ENCODE results near the gene METTL13.

METTL13 gene

DNA sequence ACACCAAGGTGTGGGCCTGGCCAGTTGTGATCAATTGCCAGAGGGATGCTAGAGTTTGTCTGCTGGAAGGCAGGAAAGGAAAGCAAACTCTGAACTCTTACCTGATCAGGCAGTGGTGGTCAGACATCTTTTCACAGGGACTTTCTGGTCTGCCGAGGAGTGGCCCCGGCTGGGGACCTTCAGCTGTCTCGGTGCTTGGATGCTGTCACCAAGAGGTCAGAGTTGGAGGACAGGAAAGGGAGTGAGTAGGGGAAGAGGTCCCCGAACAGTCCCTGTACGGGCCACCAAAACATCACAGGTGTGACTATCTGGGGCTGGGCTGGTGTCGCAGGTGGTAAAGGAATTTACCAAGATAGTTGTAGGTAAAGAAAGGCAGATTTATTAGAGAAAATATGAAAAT lies 17.7 kb upstream of the METTL13 start:
- TF ChIP-seq, protein P1, sequence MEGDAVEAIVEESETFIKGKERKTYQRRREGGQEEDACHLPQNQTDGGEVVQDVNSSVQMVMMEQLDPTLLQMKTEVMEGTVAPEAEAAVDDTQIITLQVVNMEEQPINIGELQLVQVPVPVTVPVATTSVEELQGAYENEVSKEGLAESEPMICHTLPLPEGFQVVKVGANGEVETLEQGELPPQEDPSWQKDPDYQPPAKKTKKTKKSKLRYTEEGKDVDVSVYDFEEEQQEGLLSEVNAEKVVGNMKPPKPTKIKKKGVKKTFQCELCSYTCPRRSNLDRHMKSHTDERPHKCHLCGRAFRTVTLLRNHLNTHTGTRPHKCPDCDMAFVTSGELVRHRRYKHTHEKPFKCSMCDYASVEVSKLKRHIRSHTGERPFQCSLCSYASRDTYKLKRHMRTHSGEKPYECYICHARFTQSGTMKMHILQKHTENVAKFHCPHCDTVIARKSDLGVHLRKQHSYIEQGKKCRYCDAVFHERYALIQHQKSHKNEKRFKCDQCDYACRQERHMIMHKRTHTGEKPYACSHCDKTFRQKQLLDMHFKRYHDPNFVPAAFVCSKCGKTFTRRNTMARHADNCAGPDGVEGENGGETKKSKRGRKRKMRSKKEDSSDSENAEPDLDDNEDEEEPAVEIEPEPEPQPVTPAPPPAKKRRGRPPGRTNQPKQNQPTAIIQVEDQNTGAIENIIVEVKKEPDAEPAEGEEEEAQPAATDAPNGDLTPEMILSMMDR (IDR thresholded peaks at IDR 0.05; ENCODE audit: low read depth, low read length, poor library complexity, severe bottlenecking): no peak
- TF ChIP-seq EZH2phosphoT487 (IDR thresholded peaks at IDR 0.05; ENCODE audit: borderline replicate concordance, low read length): no peak
- no peaks in the 10 kb centered on the region for H3K9me3 ChIP-seq (ENCODE audit: control insufficient read depth, insufficient read depth, low read length)
- no peaks in the 10 kb centered on the region for H4K20me1 ChIP-seq (ENCODE audit: control insufficient read depth, insufficient read depth, low read depth, low read length)
- no peaks in the 10 kb centered on the region for H3K9me2 ChIP-seq (replicated peaks; ENCODE audit: control insufficient read depth, low read length)
- no peaks in the 10 kb centered on the region for H3F3A ChIP-seq (ENCODE audit: control insufficient read depth, insufficient read depth)
- no peaks in the 10 kb centered on the region for H3K36me3 ChIP-seq (ENCODE audit: control insufficient read depth, low read length)
- no peak overlapping the region for H3K4me3 ChIP-seq (ENCODE audit: low read length)
- no peaks in the 10 kb centered on the region for H3K79me2 ChIP-seq (ENCODE audit: control insufficient read depth, low read length)
- H3K4me2 ChIP-seq (ENCODE audit: low read length): no peak overlapping the region
- no peaks in the 10 kb centered on the region for H3K4me1 ChIP-seq (ENCODE audit: control insufficient read depth, low read length)
- H3K27me3 ChIP-seq (ENCODE audit: control insufficient read depth, low read length): peaks cover 16% of the 10 kb centered on the region
- H3K27ac ChIP-seq (ENCODE audit: low read depth, low read length): no peak overlapping the region

DNA sequence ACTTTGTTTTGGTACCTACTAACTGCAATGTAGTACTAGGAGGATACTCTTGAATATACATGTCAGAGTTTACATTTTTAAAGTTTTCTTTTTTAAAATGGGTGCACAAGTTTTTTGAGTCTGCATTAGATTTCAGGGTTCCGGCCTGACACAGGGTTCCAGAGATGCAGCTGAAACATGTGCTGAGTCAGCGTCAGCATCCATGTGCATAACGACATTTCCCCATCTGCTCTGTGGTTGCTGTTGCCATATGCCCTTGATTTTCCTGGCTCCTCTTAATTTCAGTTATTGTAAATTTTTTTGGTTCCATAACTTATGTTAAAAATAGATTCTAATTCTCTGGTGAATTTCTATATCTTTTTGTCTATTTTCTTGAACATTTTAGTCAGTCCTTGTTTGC lies 12.3 kb upstream of the METTL13 start:
- no peaks in the 10 kb centered on the region for H3K4me1 ChIP-seq (ENCODE audit: control insufficient read depth, low read length)
- H4K20me1 ChIP-seq (ENCODE audit: control insufficient read depth, insufficient read depth, low read depth, low read length): no peaks in the 10 kb centered on the region
- no peak overlapping the region for H3K27ac ChIP-seq (ENCODE audit: low read depth, low read length)
- no peaks in the 10 kb centered on the region for H3F3A ChIP-seq (ENCODE audit: control insufficient read depth, insufficient read depth)
- H3K27me3 ChIP-seq (ENCODE audit: control insufficient read depth, low read length): peaks cover 6% of the 10 kb centered on the region; the same call in 1 of the 2 replicates
- no peak for TF ChIP-seq EZH2phosphoT487 (IDR thresholded peaks at IDR 0.05; ENCODE audit: borderline replicate concordance, low read length)
- TF ChIP-seq, protein P1 (IDR thresholded peaks at IDR 0.05; ENCODE audit: low read depth, low read length, poor library complexity, severe bottlenecking): no peak
- no peak overlapping the region for H3K4me3 ChIP-seq (ENCODE audit: low read length)
- no peaks in the 10 kb centered on the region for H3K9me3 ChIP-seq (ENCODE audit: control insufficient read depth, insufficient read depth, low read length)
- no peaks in the 10 kb centered on the region for H3K79me2 ChIP-seq (ENCODE audit: control insufficient read depth, low read length)
- no peak overlapping the region for H3K4me2 ChIP-seq (ENCODE audit: low read length)
- no peaks in the 10 kb centered on the region for H3K9me2 ChIP-seq (replicated peaks; ENCODE audit: control insufficient read depth, low read length)
- no peaks in the 10 kb centered on the region for H3K36me3 ChIP-seq (ENCODE audit: control insufficient read depth, low read length)

DNA sequence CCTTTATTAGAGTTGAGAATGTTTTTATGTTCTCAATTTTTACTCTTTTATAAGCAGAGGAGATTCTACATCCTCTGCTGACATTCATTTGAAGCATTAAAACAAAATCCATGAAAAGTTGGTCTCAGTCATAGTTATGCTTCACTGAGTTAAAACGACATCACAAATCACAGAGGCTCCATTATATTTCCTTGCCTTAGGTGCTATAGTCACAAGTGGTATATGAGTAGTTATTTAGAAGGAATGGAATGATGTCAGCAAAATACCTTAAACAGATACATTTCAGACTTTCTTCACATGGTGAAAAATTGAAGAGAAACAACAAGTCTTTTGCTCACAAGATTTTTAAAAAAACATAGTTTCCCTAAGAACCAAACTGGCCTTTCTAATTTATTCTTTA lies 11.7 kb upstream of the METTL13 start:
- H3K27ac ChIP-seq (ENCODE audit: low read depth, low read length): no peak overlapping the region
- no peaks in the 10 kb centered on the region for H3K79me2 ChIP-seq (ENCODE audit: control insufficient read depth, low read length)
- no peaks in the 10 kb centered on the region for H3K9me2 ChIP-seq (replicated peaks; ENCODE audit: control insufficient read depth, low read length)
- TF ChIP-seq, protein P1 (IDR thresholded peaks at IDR 0.05; ENCODE audit: low read depth, low read length, poor library complexity, severe bottlenecking): no peak
- TF ChIP-seq EZH2phosphoT487 (IDR thresholded peaks at IDR 0.05; ENCODE audit: borderline replicate concordance, low read length): no peak
- no peaks in the 10 kb centered on the region for H4K20me1 ChIP-seq (ENCODE audit: control insufficient read depth, insufficient read depth, low read depth, low read length)
- H3K36me3 ChIP-seq (ENCODE audit: control insufficient read depth, low read length): no peaks in the 10 kb centered on the region
- no peaks in the 10 kb centered on the region for H3K4me1 ChIP-seq (ENCODE audit: control insufficient read depth, low read length)
- H3F3A ChIP-seq (ENCODE audit: control insufficient read depth, insufficient read depth): no peaks in the 10 kb centered on the region
- H3K27me3 ChIP-seq (ENCODE audit: control insufficient read depth, low read length): peaks cover 7% of the 10 kb centered on the region; the same call in 1 of the 2 replicates
- no peak overlapping the region for H3K4me2 ChIP-seq (ENCODE audit: low read length)
- no peak overlapping the region for H3K4me3 ChIP-seq (ENCODE audit: low read length)
- no peaks in the 10 kb centered on the region for H3K9me3 ChIP-seq (ENCODE audit: control insufficient read depth, insufficient read depth, low read length)
